Mesothelial cell of epicardium (in vitro differentiated cells): ENCODE results near the gene CD247. TPM values are rescaled to one million over a fixed set of nuclear protein-coding genes. Genes with fewer than 3 reads are reported as not detected.

Experiments
- DNase-seq, 2 experiments: peaks; one replicate each; pipeline ENCODE4 v3.0.0; 2021; ENCODE audit warnings: low spot score in 2 of 2; ENCODE audit not compliant: unreplicated experiment in 2 of 2
- H3K27ac Mint-ChIP-seq: 2 replicates; pipeline ENCODE4 v1.8.0; 2021; ENCODE audit warnings: mixed read lengths
- H3K27me3 Mint-ChIP-seq: 2 replicates; pipeline ENCODE4 v1.8.0; 2021; ENCODE audit warnings: low read depth, mixed read lengths
- H3K36me3 Mint-ChIP-seq: 2 replicates; pipeline ENCODE4 v1.8.0; 2021; ENCODE audit warnings: mixed read lengths
- H3K4me1 Mint-ChIP-seq: 2 replicates; pipeline ENCODE4 v1.8.0; 2021; ENCODE audit warnings: mixed read lengths
- H3K4me3 Mint-ChIP-seq: 2 replicates; pipeline ENCODE4 v1.8.0; 2021; ENCODE audit warnings: mild to moderate bottlenecking, moderate library complexity, mixed read lengths
- H3K9me3 Mint-ChIP-seq: 2 replicates; pipeline ENCODE4 v1.8.0; 2021; ENCODE audit warnings: mixed read lengths
- CTCF ChIP-seq: fragments of 200-600 bp; sonication (generic); IDR thresholded peaks from one replicate; pipeline ENCODE4 v1.5.0; 2021; ENCODE audit warnings: antibody characterized with exemption; ENCODE audit not compliant: unreplicated experiment
- total RNA-seq: library from RNA; stranded (reverse); gene quantifications from 3 replicates; pipeline ENCODE4 v1.2.1, GENCODE V29; 2021

Gene CD247
- total RNA-seq, 1 donor from 2014 or later: 0.13 TPM

GRCh38 chr1:167502192-167502551, 16.2 kb downstream of the CD247 start:
- Mint-ChIP-seq H3K4me1 (no peaks in the 10 kb centered on the region), H3K36me3 (no peaks in the 10 kb centered on the region)

GRCh38 chr1:167501515-167502191, 16.7 kb downstream of the CD247 start:
- DNase-seq: no peak
- H3K4me3 Mint-ChIP-seq: no peak overlapping the region
- no peak for TF ChIP-seq CTCF
- peaks cover 30% of the 10 kb centered on the region for H3K27me3 Mint-ChIP-seq
- no peaks in the 10 kb centered on the region for H3K9me3 Mint-ChIP-seq
- no peaks in the 10 kb centered on the region for H3K36me3 Mint-ChIP-seq
- peaks cover 2% of the 10 kb centered on the region for H3K4me1 Mint-ChIP-seq
- H3K27ac Mint-ChIP-seq: no peak overlapping the region

More at GRCh38 chr1:167502192-167502551, 16.2 kb downstream of the CD247 start:
- Mint-ChIP-seq H3K4me3 (no peak overlapping the region), H3K9me3 (no peaks in the 10 kb centered on the region), H3K27me3 (peaks cover 28% of the 10 kb centered on the region), H3K27ac (no peak overlapping the region)
- no peak for DNase-seq
- no peak for TF ChIP-seq CTCF

GRCh38 chr1:167500283-167500860, 18.0 kb downstream of the CD247 start:
- Mint-ChIP-seq H3K4me3 (no peak overlapping the region), H3K27me3 (peaks cover 40% of the 10 kb centered on the region), H3K27ac (no peak overlapping the region), H3K9me3 (no peaks in the 10 kb centered on the region), H3K4me1 (peaks cover 4% of the 10 kb centered on the region), H3K36me3 (no peaks in the 10 kb centered on the region)
- no peak for TF ChIP-seq CTCF
- DNase-seq: no peak

GRCh38 chr1:167499664-167500101, 18.6 kb downstream of the CD247 start:
- H3K27ac Mint-ChIP-seq: no peak overlapping the region
- DNase-seq: no peak
- H3K4me1 Mint-ChIP-seq: peaks cover 4% of the 10 kb centered on the region
- no peaks in the 10 kb centered on the region for H3K9me3 Mint-ChIP-seq
- H3K27me3 Mint-ChIP-seq: peaks cover 43% of the 10 kb centered on the region
- no peak for TF ChIP-seq CTCF
- no peaks in the 10 kb centered on the region for H3K36me3 Mint-ChIP-seq
- no peak overlapping the region for H3K4me3 Mint-ChIP-seq

- Mint-ChIP-seq H3K27me3 (peaks cover 48% of the 10 kb centered on the region), H3K36me3 (no peaks in the 10 kb centered on the region), H3K4me1 (peaks cover 4% of the 10 kb centered on the region), H3K9me3 (no peaks in the 10 kb centered on the region), H3K27ac (no peak overlapping the region), H3K4me3 (no peak overlapping the region)
- no peak for DNase-seq
- TF ChIP-seq CTCF: no peak
Measured at GRCh38 chr1:167499106-167499505, 19.2 kb downstream of the CD247 start.
